ENCODE results near the gene ELOVL7.
"Not testable (repeated sequence)": the region's sequence is repeated elsewhere in the genome, so short reads cannot be mapped to it uniquely, and the experiment has no call there.

The ELOVL7 gene

DNA sequence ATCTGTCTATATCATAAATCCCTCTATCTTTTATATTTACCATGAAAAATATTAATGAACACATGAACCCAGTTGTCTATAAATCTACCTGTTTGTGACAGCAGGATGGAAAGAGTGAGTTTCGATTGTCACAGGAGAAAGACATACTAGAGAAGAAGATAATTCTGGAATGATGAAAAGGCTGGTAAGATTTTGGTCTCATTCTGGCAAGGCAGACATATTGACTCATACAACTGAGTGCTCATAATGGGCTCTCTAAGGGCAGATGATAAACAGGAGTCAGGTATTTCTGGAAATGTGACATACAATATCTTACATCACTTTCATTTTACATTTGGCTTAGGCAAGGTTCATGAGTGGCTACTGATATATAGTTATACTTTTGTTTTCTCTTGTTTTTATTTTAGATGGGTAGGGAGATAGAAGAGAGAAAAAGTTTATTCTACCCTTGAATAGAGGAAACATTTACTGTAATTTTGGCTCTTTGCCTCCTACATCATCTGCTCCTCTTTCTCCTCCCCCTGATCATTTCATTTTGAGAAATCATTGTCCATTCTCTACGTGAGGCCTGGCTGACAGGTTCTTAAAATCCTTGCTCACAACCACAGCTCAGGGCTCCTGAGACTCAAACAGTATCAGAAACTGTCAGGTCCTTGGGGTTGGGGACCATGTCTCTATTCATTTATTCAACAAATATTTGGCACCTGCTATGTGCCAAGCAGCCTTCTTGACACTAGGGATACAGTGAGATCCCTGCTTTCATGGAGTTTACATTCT is 14.4 kb downstream of the ELOVL7 start:
- DNase-seq = no peak

DNA sequence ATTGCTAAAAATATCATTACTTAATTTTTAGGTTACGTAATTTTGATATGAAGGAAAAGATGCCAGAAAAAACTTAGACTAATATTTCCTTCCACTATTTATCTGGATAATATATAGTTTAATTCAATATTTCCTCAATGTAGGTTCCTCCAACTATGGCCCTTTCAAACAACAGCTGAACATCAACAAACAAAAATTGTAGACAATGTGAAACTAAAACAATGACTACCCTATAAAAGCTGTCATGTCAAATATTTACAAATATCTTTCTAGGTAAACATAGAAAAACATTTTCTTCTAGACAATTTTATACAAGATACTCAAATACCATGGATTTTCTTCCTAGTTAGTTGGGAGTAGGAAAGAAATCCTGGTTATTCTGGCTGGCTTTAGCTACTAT is 16.9 kb downstream of the ELOVL7 start:
- no peak for DNase-seq

DNA sequence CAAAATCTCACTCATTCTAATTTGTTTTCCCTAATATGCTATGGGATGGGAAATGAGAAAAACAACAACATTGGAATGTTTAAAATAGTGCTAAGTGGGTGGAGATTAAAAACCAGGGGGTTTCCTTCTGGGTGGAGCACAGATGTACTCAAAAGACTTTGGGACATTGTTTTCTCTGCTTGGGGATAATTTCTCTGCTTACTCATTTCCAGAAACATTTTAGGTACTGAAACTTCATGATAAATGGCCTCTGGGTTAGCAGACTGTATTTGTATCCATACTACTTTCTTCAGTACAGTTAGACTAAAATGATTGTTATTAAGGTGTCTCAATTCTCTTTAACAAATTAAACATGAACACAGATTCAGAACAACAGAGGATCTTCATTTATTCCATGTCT is 17.4 kb downstream of the ELOVL7 start:
- no peak for DNase-seq

DNA sequence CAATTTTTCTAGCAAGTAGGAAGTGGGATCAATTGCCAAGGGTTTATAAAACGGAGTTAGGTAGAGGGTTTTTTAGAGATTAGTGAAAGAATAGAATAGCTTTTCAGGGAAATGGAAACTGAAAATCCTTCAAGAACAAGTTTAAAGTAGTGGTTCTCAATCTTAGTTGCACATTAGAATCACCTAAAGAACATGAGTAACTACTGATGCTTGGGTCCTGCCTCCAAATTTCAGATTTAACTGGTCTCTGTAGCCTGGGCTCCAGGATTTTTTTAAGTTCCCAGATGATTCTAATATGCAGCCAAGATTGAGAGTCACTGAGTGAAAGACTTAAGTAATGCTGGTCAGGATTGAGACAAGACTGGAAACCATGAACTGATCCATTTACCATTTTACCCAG is 20.5 kb downstream of the ELOVL7 start:
- DNase-seq = no peak

DNA sequence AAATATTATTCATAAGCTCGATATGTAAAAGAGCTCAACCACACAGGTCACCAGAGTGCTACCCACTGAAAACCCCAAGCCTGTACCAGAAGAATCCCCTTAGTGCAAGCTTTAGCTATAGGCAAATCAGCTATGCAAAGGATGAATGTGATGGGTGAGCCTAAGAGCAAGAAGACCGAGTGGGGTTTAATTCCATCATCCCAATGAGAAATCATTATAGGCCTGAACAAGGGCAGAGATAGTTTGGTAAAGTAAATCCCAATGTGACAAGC is 21.8 kb downstream of the ELOVL7 start:
- no peak for DNase-seq

DNA sequence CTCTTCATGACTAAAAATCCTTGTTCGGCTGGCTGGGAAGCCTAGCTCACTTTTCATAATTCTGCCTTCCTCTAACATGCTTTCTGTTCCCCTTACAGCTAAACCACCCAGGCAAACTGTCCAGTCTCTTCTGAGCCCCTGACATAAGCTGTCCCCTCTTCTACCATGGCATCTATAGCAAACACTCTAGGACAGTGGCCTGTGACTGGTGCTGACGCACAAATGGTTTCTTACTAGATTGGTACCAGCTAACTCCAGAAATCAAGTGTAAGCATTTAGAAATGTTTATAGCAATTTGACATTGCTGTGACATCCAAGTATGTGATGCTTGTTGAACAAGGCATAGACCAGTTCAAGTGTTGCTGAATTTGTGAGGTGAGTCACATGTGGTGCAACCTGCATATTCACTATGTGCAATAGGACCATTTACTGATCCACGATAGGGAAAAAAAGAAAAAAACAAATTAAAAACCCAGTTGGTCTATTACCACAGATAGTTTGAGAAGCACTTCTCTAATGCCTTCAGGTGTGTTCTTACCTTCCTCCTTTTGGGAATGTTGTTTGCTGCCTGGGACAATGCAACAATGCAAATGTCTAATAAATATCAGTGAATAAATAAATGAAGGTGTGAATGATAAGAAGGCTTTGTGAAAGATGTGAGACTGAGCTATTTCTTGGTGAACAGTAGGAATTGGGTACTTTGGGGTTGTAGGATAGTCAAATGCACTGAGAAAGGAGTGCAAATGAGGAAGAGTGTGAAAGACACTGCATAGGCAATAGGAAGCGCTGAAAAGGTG is 22.4 kb downstream of the ELOVL7 start:
- no peak for DNase-seq

DNA sequence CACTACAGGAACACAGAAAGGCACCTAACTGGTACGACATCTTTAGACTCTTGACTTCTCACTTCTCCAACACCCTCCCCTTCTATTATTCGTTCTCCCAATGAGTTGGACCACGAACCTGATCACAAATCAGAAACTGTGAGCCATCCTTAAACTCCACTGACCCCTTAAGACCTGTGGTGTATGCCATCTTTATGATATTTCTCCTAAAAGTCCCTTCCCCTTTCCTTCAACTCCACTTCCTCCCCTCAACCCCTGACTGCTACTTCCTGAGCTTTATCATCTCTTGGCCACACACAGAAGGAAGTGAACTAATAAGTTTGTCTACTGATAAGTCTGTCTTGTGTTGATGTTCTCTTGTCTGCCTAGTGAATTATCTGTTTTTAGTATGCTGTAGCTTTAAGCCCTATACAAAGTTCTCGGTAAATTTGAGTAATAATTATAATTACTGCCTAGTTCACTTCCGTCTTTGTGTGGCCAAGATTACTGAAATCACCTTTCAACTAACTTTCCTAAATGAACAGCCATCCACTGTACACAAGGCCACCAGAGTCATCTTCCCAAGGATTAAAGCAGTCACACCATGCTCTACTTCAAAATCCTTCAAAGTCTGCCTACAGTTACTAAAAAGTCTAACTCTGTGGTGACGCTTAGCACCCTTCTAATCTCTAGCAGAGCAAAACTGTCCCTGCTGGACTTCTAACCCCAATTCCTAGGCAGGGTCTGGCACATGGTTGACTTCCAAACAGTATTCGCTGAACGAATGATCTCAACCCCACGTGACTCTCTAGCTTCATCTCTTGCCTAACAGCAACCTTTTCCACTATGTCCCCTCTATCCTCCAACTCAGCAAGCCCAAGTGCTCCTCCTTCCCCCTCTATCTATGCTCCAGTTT is 23.2 kb downstream of the ELOVL7 start:
- peak; percentile 80 for DNase-seq

DNA sequence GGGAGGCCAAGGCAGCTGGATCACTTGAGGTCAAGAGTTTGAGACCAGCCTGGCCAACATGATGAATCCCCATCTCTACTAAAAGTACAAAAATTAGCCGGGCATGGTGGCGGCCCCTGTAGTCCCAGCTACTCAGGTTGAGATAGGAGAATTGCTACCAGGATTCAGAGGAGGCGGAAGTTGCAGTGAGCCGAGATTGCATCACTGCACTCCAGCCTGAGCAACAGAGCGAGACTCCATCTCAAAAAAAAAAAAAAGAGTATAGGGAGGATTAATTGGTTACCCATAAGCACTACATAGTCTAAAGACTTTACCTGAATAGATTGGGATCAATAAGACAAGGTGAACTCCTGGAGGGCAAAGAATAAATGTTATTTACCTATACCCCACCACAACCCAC is 27.9 kb downstream of the ELOVL7 start:
- not testable (repeated sequence) for DNase-seq

DNA sequence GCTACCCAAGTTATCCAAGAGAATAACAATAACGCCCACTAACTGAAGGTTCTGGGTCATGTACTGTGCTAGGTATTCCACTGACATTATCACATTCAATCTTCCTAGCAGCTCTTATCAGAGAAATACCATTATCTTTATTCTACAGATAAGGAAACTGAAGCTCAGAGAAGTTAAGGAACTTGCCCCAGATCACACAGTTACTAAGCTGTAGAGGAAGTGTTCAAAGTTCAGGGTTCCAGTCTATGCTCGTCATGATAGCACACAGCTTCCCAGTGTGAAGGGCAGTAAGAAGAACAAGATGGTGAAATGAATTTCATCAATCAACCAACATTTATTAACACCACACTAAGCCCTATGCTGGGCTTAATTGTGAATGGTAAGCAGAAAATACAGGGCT is 29.6 kb downstream of the ELOVL7 start:
- no peak for DNase-seq

DNA sequence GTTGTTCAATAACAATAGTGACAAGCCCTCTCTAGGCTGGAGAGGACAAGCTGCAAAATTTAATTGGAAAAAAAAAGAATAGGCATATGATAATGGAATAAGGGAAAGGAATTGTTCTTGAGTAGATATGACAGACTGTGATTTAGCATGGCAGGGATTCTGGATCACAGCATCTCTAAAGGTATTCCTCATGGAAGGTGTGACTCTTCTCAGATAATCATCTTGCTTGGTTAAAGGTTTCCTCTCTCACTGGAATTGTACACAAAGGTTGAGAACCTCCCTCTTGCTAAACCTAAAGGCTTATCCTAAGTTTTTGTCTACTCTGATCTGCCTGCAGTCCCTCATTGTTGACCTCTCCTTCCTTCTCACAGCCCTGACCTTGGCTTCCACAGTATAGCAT is 31.6 kb downstream of the ELOVL7 start:
- no peak for DNase-seq

DNA sequence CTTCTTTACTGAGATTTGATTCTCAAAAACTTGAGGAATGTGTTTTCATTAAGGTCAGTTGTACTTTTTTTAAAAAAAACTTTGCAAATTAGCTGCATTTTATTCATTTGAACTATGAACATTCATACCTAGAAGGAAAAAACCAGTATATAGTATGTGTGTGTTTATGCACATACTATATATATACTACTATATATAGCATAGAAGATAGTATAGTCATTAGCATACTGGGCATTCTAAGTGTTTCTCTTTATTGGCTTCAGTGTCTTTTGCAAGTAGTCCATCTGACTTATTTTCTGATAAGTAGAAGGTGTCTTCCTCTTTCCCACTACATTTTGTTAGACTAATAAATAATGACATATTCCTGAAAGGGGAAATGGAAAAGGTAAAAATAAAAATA is 33.0 kb downstream of the ELOVL7 start:
- DNase-seq = no peak

DNA sequence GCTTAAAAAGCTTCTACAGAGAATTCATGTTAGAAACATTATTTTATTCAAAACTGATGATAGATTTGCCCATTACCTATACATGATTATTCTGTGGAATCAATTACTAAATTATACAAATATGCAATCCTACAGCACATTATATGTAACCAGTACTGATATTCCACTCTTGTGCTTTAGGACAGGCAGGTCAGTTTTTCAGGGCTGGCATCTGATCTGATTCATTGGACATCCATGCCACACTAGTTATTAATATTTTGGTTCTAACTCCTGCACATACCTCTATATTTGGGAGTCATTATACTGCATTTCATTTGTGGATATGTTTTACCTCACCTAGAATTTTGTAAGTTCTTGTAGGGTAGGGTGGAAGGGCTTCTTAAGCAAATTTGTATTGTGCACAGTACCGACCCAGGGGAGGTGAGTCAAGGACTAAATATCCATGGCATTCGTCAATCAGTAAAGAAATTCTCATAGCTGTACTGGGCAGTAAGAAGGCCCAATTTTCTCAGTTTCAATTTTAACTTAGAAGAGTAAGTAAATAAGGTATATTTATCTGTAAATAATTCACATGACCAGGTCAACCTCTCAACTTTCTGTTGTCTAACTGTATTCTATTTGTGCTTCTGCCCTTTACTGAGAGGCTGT is 33.5 kb downstream of the ELOVL7 start:
- no peak for DNase-seq

DNA sequence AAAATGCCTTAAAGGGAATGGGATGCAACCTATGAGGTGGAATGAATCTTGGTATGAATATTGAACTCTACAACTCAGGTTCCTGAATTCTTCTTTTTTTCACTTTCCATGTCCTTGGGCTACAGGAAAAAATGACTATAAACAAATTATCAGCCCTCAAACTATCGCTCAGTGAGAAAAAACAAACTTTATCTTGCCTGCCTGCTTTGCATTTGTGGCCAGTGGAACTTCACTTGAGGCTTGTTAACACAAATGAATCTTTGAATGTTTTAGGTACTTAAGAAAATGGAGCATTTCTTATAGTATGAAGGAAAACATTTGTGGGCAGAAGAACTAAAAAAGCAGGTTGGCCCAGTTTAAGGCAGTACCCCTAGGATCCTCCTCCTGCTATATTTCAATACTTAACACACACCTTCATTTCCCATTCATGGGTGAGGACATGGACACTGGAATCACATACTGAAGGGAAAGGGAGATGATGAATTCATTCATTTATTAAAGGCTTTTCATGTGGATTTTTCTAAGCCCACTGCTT is 34.1 kb downstream of the ELOVL7 start:
- peak; percentile 7 for DNase-seq

DNA sequence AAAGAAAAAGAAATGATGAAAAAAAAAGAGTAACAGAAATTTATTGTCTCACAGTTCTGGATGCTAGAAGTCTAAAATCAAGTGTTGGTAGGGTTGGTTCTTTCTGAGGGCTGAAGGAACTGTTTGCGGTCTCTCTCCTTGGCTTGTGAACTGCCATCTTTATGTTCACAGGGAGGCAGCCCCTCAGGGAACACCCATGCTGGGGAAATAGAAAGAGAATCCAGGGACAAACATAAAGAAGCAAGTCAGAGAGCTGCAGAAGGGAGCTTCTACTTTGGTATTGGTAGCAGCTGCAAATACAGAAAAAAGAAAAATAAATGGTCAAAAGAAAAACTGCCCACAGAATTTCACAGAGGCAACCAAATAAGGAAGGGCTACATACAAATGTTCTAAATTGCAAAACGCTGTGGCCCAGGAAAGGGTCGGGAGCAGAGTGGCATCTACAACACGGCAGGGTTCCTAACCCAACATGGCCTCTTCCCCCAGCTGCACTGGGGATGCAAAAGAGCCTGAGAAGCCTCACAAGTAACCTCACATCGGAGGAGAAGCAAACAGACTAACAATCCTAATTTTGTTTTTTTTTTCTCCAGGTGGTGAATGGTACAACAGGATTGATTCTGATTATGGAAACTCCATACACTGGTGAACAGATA is 37.4 kb downstream of the ELOVL7 start:
- DNase-seq = no peak

DNA sequence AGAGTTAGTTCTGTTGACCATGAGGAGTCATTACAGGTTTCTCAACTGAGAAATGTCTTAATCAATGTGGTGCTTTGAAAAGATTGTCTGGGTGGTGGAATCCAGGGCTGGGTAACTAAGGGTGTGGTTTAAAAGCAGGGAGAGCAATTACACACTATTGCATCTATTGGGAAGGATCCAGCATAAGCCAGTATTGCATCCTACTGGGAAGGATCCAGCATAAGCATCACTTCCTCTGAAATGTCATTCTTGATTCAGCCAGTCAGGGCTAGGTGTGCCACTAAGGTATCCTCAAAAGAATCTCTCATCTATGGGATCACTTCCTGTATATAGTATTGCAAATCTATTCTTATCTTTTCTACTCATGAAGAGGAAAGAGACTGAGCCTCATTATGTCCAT is 38.6 kb downstream of the ELOVL7 start:
- DNase-seq = no peak

DNA sequence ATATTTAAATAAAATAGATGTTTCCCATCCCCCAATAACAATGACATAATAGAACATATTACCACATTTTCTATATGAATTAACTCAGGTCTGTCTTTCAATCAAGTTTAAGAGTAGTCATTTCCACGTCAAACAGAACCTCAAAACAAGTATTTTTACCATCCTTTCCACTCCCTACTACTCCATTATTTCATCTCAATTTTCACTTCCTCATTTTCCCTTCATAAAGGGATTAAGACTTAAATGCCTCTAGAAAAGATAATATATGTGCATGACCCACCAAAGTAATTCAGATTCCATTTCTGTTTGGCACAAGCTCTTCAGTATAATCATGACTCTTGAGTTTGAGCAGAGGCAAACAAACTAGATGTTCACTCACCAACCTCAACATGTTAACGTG is 40.4 kb downstream of the ELOVL7 start:
- DNase-seq = no peak

DNA sequence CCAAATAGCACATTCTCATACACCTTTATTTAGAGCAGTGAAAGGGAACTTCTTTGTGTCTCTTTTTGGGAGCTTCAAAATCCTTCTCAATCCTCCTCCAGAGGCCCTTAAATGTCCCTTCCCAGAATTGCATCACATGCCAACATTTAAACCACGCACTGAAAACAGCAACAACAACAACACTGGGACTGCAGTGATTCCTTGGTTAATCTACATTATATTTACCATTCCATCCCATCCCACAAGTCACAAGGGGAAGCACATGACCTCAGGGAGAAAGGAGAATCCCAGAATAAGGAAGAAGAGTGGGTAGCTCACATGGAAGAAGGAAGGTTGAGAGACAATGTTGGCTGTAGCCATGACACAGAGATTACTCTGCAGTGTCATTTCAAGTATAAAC is 41.1 kb downstream of the ELOVL7 start:
- DNase-seq = no peak

DNA sequence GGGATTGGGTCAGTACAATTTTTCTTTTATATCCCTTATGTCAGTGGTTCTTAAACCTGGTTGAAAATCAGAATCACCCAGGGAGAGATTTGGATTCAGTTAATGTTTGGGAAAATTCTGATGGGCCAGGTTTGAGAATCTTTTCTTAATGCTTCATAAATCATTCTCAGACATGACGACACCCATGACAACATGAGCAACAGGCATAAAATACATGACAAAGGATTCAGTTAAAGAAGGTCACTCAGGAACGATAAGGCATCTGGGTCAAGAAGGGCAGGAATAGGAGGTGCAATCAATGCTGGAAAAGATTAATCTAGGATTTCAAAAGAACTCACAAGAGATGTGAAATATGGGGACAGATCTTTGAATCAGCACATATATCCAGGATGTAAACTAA is 41.8 kb downstream of the ELOVL7 start:
- no peak for DNase-seq

DNA sequence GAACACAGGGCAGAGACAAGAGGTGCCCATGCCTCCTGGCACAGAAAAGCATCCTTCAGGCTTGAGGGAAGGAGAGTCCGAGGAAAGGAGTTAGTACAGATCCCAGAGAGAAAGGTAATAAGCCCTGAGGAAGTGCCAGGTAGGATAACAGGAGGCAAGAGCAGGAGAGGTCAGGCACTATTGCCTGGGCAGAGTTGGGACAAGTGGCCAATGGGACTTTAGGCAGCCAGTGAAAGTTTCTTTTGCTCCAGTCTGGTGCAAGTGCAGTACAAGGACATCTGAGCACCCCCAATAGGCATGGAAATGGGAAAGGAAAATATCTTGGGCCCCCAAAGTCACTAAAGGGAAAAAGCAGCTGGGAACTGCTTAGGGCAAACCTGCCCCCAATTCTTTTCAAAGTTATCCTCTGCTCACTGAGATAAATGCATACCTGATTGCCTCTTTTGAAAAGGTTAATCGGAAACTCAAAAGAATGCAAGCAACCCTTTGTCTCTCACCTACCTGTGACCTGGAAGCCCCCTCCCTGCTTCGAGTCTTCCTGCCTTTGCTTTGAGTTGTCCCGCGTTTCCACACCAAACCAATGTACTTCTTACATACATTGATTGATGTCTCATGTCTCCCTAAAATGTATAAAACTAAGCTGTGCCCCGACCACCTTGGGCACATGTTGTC is 46.5 kb downstream of the ELOVL7 start:
- no peak for DNase-seq

DNA sequence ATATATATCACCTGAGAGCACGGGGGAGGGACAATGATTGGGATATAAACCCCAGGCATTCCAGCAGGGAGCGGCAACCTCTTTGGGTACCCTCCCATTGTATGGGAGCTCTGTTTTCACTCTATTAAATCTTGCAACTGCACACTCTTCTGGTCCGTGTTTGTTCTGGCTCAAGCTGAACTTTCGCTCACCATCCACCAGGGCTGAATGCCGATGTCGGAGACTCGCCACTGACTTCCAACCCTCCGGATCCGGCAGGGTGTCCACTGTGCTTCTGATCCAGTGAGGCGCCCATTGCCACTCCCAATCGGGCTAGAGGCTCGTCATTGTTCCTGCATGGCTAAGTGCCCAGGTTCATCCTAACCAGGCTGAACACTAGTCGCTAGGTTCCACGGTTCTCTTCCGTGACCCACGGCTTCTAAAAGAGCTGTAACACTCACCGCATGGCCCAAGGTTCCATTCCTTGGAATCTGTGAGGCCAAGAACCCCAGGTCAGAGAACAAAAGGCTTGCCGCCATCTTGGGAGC is 48.6 kb downstream of the ELOVL7 start:
- not testable (repeated sequence) for DNase-seq

DNA sequence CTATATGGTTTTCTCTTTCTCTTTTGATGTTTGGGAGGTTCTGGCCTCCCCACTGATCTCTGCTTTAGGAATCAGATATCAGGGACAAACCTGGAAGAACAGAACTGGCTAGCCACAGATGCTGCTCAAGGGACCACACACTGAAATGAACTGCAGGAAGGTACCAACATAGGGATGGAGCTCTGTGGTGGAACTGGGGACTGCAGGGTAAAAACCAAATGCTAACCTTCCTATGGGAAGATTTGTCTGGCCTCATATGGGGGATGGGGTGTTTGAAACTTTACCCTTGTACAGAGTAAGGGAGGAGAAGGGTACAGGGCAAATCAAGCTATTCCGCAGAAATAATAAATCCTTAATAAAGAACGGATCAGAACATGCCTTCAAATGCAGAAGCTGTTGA is 49.4 kb downstream of the ELOVL7 start:
- no peak for DNase-seq

DNA sequence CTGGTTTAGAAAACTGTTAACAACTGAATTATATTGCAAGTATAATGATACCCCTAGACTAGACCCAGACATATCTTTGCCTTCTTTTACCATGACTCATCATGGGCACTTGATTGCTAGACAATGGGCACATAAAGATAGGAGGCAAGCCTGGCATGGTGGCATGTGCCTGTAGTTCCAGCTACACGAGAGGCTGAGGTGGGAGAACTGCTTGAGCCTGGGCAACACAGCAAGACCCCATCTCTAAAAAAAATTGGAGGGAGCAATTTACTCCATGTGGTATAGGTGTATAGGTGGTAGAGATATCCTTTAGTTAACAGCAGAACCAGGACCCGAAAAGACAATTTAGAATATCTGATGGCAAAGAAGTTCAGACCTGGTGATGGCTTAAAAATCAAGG is 51.6 kb downstream of the ELOVL7 start:
- DNase-seq = no peak

All from hematopoietic multipotent progenitor cell treated with erythropoietin and hydrocortisone succinate and interleukin-3 and kit ligand, for 8 days (in vitro differentiated cells).